IMR-90 (cell line): ENCODE measurements around the gene RELCH. TPM values are rescaled to one million over a fixed set of nuclear protein-coding genes. Genes with fewer than 3 reads are reported as not detected.

Source experiments
- BHLHE40 ChIP-seq: fragments of 150-350 bp; IDR thresholded peaks from 2 replicates; pipeline ENCODE4 v1.6.1; 2016; ENCODE audit warnings: mild to moderate bottlenecking, low read depth, low read length
- CEBPB ChIP-seq: IDR thresholded peaks from 2 replicates; pipeline ENCODE4 v1.6.1; 2012; ENCODE audit warnings: low read depth, low read length, improper control_type of control experiment
- MAFK ChIP-seq: IDR thresholded peaks from 2 replicates; pipeline ENCODE4 v1.6.1; 2012; ENCODE audit warnings: low read depth, low read length, improper control_type of control experiment
- MXI1 ChIP-seq: IDR thresholded peaks from 2 replicates; pipeline ENCODE4 v1.6.1; 2012; ENCODE audit warnings: low read depth, mild to moderate bottlenecking, low read length, moderate library complexity, borderline replicate concordance
- RAD21 ChIP-seq: IDR thresholded peaks from 2 replicates; pipeline ENCODE4 v1.6.1; 2012; ENCODE audit warnings: low read length, improper control_type of control experiment
- RFX5 ChIP-seq: IDR thresholded peaks from 2 replicates; pipeline ENCODE4 v1.8.0; 2012; ENCODE audit warnings: low read depth, mild to moderate bottlenecking, low read length, moderate library complexity
- polyA plus RNA-seq, 3 experiments: library from polyadenylated mRNA; depleted of rRNA; stranded (reverse); fragments of >200 nt; gene quantifications; 2 replicates each; pipeline ENCODE4 v1.2.3, GENCODE V29; 2012; ENCODE audit warnings: low replicate concordance in 1 of 3
- total RNA-seq: library from RNA; depleted of rRNA; stranded (reverse); fragments of >200 nt; gene quantifications from 2 replicates; pipeline ENCODE4 v1.2.3, GENCODE V29; 2012
- TF ChIP-seq, protein P1 (sequence below): fragments of 150-350 bp; IDR thresholded peaks from 2 replicates; pipeline ENCODE4 v1.6.1; 2017; ENCODE audit warnings: mild to moderate bottlenecking, antibody characterized with exemption, low read length, low read depth
- TF ChIP-seq, protein P2 (sequence below): conservative IDR thresholded peaks from 2 replicates; pipeline ENCODE4 v1.5.1; 2012; ENCODE audit warnings: mild to moderate bottlenecking, low read depth, low read length, improper control_type of control experiment

RELCH gene
- total and polyA plus RNA-seq, 2 of the 4 experiments (the other 2 are of a cell fraction), result 14.4 to 52.5 TPM

GRCh38 chr18:62186774-62187542 lies at the start of gene RELCH, which contains the start of gene PIGN (continued):
- TF ChIP-seq, protein P1, sequence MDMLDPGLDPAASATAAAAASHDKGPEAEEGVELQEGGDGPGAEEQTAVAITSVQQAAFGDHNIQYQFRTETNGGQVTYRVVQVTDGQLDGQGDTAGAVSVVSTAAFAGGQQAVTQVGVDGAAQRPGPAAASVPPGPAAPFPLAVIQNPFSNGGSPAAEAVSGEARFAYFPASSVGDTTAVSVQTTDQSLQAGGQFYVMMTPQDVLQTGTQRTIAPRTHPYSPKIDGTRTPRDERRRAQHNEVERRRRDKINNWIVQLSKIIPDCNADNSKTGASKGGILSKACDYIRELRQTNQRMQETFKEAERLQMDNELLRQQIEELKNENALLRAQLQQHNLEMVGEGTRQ, result no peak
- TF ChIP-seq MXI1 (peak; percentile 11; the same call in 1 of the 2 replicates), RFX5 (no peak), MAFK (no peak), BHLHE40 (no peak), RAD21 (no peak), CEBPB (no peak)
- TF ChIP-seq, protein P2, sequence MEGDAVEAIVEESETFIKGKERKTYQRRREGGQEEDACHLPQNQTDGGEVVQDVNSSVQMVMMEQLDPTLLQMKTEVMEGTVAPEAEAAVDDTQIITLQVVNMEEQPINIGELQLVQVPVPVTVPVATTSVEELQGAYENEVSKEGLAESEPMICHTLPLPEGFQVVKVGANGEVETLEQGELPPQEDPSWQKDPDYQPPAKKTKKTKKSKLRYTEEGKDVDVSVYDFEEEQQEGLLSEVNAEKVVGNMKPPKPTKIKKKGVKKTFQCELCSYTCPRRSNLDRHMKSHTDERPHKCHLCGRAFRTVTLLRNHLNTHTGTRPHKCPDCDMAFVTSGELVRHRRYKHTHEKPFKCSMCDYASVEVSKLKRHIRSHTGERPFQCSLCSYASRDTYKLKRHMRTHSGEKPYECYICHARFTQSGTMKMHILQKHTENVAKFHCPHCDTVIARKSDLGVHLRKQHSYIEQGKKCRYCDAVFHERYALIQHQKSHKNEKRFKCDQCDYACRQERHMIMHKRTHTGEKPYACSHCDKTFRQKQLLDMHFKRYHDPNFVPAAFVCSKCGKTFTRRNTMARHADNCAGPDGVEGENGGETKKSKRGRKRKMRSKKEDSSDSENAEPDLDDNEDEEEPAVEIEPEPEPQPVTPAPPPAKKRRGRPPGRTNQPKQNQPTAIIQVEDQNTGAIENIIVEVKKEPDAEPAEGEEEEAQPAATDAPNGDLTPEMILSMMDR, result no peak
